Adrenal gland (tissue), 5 donors: ENCODE measurements around the gene FBRSL1.

Source experiments
- POLR2A ChIP-seq, 2 donors: fragments of 450-650 bp; IDR thresholded peaks; one replicate each; pipeline ENCODE4 v1.6.1; 2017; ENCODE audit warnings: antibody characterized with exemption in 2 of 2, mild to moderate bottlenecking in 2 of 2, moderate library complexity in 1 of 2
- TF ChIP-seq, protein P1 (sequence below), 6 experiments: fragments of 450-650 bp in 4 of 6; fragments of 200-600 bp in 2 of 6; sonication (generic) in 1 of 6; IDR thresholded peaks; 1 replicate in 5 of 6; 2 replicates in 1 of 6; pipeline versions ENCODE4 v1.5.1 to v1.8.0; 2016 to 2021; ENCODE audit warnings: antibody characterized with exemption in 6 of 6, mild to moderate bottlenecking in 2 of 6, moderate library complexity in 1 of 6
- donor health status: DM: no; HTN: no; CAD: no.

- TF ChIP-seq, protein P1, sequence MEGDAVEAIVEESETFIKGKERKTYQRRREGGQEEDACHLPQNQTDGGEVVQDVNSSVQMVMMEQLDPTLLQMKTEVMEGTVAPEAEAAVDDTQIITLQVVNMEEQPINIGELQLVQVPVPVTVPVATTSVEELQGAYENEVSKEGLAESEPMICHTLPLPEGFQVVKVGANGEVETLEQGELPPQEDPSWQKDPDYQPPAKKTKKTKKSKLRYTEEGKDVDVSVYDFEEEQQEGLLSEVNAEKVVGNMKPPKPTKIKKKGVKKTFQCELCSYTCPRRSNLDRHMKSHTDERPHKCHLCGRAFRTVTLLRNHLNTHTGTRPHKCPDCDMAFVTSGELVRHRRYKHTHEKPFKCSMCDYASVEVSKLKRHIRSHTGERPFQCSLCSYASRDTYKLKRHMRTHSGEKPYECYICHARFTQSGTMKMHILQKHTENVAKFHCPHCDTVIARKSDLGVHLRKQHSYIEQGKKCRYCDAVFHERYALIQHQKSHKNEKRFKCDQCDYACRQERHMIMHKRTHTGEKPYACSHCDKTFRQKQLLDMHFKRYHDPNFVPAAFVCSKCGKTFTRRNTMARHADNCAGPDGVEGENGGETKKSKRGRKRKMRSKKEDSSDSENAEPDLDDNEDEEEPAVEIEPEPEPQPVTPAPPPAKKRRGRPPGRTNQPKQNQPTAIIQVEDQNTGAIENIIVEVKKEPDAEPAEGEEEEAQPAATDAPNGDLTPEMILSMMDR (IDR thresholded peaks at IDR 0.05) = no peak
- TF ChIP-seq POLR2A (IDR thresholded peaks at IDR 0.05) = no peak
Observed at GRCh38 chr12:132557291-132558015, 67.5 kb downstream of the FBRSL1 start.
